T-helper 2 cell treated with Interferon-gamma antibody and Interleukin-4, amounts not matched to agents 5 μg/mL and 100 μg/mL, for 36 hours (primary cell): ENCODE results near the gene PGK2.

ENCODE experiments used
- DNase-seq: peaks from one replicate; pipeline ENCODE4 v3.0.0; 2021; ENCODE audit warnings: low spot score
- H3K27ac Mint-ChIP-seq: one replicate; pipeline ENCODE4 v1.8.0; 2021; ENCODE audit warnings: mild to moderate bottlenecking, mixed read lengths
- H3K27me3 Mint-ChIP-seq: one replicate; pipeline ENCODE4 v1.8.0; 2021; ENCODE audit warnings: low read depth, mixed read lengths
- H3K36me3 Mint-ChIP-seq: one replicate; pipeline ENCODE4 v1.8.0; 2021; ENCODE audit warnings: low read depth, mixed read lengths
- H3K4me1 Mint-ChIP-seq: one replicate; pipeline ENCODE4 v1.8.0; 2021; ENCODE audit warnings: low read depth, mixed read lengths
- H3K4me3 Mint-ChIP-seq: one replicate; pipeline ENCODE4 v1.8.0; 2022; ENCODE audit warnings: mild to moderate bottlenecking, moderate library complexity, mixed read lengths
- H3K9me3 Mint-ChIP-seq: one replicate; pipeline ENCODE4 v1.8.0; 2021; ENCODE audit warnings: mixed read lengths

PGK2 gene

DNA sequence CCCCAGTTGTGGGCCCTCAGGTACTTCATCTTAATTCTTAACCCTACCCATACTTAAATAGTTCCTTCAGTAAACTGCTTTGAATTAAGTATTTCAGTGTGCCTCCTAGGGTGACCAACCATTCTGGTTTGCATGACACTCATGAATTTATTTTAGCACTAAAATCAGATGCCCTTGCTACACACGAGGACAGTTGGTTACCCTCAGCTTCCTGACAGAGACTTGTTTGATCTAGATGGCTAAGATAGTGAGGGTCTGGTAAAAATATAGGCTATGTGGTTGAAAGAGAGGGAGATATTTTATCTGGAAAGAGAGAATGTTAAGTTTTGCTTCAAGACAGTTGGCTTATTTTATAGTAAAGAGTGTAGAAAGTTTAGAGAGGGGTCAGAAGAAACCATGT is 10.6 kb downstream of the PGK2 start:
- H3K36me3 Mint-ChIP-seq: no peaks in the 10 kb centered on the region
- no peaks in the 10 kb centered on the region for H3K9me3 Mint-ChIP-seq
- no peaks in the 10 kb centered on the region for H3K27me3 Mint-ChIP-seq
- no peak overlapping the region for H3K4me3 Mint-ChIP-seq
- no peaks in the 10 kb centered on the region for H3K4me1 Mint-ChIP-seq
- DNase-seq: no peak
- no peak overlapping the region for H3K27ac Mint-ChIP-seq

DNA sequence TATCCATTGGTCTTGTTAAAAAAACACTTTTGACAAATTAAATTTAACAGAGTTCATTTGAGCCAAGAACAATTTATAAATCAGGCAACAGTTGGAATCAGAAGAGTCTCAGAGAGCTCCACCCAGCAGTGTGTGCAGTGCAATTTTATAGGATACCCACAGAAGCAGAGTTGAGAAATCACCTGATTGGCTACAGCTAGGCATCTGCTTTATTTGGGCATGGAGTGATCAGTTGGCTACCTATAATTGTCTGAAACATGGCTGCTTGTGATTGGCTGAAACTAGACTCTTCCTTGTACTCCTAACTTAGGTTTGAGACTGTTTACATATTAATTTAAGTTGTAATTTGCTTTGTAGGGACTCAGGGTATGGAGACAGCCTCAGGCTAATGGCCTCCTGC is 12.0 kb downstream of the PGK2 start:
- Mint-ChIP-seq H3K4me1 (no peaks in the 10 kb centered on the region), H3K27ac (no peak overlapping the region), H3K36me3 (no peaks in the 10 kb centered on the region), H3K9me3 (peaks cover 4% of the 10 kb centered on the region), H3K4me3 (no peak overlapping the region), H3K27me3 (no peaks in the 10 kb centered on the region)
- DNase-seq: no peak

DNA sequence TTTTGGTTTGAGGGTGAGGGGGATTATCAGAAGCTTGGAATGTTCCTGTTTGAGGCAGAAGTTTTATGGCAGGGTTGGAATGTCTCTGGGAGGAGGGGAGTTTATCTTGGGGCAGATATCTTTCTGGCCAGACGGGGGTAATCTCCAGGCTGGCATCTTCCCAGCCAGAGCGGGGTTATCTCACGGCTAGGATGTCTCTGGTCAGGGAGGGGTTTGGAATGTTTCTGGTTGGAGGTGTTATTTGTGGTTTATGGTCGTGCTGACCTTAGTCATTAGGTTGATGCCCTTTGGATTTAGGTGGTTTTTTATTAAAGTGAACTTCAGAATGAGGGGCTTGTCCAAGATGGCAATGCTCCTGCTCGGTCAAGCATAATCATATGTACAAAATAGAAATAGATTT is 14.8 kb downstream of the PGK2 start:
- Mint-ChIP-seq H3K36me3 (no peaks in the 10 kb centered on the region), H3K4me1 (no peaks in the 10 kb centered on the region), H3K27ac (no peak overlapping the region), H3K4me3 (no peak overlapping the region), H3K9me3 (peaks cover 4% of the 10 kb centered on the region), H3K27me3 (no peaks in the 10 kb centered on the region)
- DNase-seq: no peak

DNA sequence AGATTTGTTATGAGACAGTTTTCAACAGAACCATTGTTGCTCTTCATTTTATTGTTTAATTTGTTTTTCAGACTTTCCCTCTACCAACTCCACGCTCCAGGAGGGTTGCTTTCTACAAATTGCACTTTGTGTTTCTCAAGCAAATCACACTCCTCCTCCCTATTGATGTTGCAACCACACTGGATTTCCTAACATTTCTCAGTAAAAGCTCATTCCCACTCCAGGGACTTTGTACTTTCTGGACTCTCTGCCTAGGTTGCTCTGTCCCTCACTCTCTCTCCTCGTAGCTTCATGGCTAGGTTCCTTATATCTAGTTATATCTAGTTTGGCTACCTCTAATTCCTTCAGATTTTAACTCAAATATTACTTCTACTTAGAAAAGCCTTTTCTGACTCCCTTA is 20.3 kb downstream of the PGK2 start:
- no peaks in the 10 kb centered on the region for H3K27me3 Mint-ChIP-seq
- no peak overlapping the region for H3K4me3 Mint-ChIP-seq
- no peaks in the 10 kb centered on the region for H3K4me1 Mint-ChIP-seq
- peaks cover 4% of the 10 kb centered on the region for H3K9me3 Mint-ChIP-seq
- no peak overlapping the region for H3K27ac Mint-ChIP-seq
- DNase-seq: no peak
- H3K36me3 Mint-ChIP-seq: no peaks in the 10 kb centered on the region

DNA sequence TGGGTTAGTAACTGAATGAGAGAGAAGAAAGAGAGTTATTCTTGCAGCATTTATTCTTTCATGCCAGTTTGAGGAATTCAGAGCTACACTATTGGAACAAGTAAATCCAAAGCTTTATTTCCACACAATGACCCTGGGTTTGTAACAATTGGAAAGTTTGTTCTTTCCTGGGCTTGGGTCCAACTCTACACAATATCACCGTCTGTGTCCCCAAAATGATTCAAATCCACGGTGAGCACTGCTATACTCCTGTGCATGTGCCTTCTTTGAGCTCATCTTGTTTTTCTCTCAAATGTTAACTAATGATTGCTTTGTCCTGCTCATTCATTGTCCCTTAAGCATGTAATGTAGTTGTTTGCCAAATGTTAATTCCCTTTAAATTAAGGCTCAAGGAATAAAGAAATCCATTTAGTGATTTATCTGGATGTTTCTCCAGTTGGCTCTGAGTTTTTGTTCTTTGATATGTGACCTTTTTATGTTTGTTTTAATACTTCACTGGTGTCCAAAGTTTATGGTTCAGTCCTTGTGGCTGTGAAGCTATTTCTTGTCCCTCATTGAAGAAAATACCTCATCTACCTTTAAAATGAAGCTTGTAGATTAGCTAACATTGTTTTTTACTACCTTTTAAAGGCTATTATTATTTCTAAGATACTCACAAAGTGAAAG is 22.4 kb downstream of the PGK2 start:
- H3K27ac Mint-ChIP-seq: no peak overlapping the region
- no peaks in the 10 kb centered on the region for H3K9me3 Mint-ChIP-seq
- H3K27me3 Mint-ChIP-seq: no peaks in the 10 kb centered on the region
- DNase-seq: no peak
- H3K4me3 Mint-ChIP-seq: no peak overlapping the region
- H3K36me3 Mint-ChIP-seq: no peaks in the 10 kb centered on the region
- H3K4me1 Mint-ChIP-seq: no peaks in the 10 kb centered on the region

DNA sequence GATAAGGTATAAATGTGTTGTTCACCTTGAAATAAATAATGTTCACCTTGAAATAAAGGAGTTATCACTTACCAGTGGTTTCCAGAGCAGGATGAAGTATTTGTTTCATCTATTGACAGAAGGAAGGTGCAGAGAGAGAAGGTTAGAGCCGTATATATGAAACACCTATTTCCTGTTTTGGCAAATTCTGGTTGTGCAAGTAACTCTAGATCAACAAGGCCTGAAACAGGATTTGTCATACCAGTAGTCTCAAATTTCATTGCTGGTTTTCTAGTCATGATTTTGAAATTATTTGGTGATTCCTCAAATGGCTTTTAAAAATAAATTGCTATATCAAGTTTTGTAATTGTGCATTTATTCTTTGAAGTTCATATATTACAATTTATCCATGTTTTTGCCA is 42.8 kb downstream of the PGK2 start, which contains the start of gene CRISP3:
Gene CRISP3 (minus strand): TSS at position 130 of the 400 bp plus-strand sequence. CDS start 21 bp downstream, at position 109.
- no peak for DNase-seq
- H3K27ac Mint-ChIP-seq: no peak within 1 kb of the TSS
- no peaks in the 10 kb centered on the region for H3K9me3 Mint-ChIP-seq
- H3K4me3 Mint-ChIP-seq: no peak within 1 kb of the TSS
- no peaks in the 10 kb centered on the region for H3K4me1 Mint-ChIP-seq
- H3K27me3 Mint-ChIP-seq: no peaks in the 10 kb centered on the region
- no peaks in the 10 kb centered on the region for H3K36me3 Mint-ChIP-seq

DNA sequence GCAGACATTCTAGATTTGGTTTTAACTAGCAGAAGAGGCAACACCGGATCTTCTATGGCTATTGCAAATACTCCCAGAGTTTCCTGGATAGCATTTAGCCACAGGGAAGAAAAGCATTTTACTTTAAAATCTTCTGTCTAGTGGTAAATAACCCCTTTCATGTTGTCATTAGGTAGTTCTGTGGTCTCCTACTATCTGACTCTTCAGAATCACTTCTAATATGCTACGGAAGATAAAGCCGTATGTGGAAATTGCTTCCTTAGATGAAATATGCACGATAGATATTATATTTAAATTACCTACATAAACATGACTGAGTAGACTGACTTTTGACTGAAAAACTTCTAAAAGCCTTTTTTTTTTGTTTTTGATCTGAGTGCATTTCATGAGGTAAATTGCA is 43.7 kb downstream of the PGK2 start:
- H3K4me3 Mint-ChIP-seq: no peak overlapping the region
- no peak for DNase-seq
- H3K9me3 Mint-ChIP-seq: no peaks in the 10 kb centered on the region
- H3K36me3 Mint-ChIP-seq: no peaks in the 10 kb centered on the region
- no peak overlapping the region for H3K27ac Mint-ChIP-seq
- no peaks in the 10 kb centered on the region for H3K27me3 Mint-ChIP-seq
- no peaks in the 10 kb centered on the region for H3K4me1 Mint-ChIP-seq

DNA sequence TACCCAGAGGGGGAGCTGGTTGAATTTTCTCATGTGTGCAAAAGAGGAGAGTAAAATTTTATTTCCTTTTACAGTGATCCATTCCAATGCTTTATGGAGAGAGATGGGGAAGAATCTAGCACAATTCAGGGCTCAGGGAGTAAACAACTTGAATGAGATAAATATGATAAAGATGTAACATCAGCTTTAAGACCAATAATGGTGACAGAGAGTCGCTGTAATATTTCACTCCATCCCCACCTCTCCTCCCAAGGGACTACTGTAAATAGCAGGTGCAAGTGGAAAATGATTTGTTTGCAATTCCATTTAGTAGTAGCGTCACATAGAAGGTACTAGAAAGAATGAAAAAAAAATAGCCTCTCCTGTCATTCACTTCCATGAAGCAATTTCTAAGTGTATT is 47.7 kb downstream of the PGK2 start:
- no peak for DNase-seq
- Mint-ChIP-seq H3K9me3 (no peaks in the 10 kb centered on the region), H3K36me3 (no peaks in the 10 kb centered on the region), H3K4me1 (no peaks in the 10 kb centered on the region), H3K27ac (no peak overlapping the region), H3K4me3 (no peak overlapping the region), H3K27me3 (no peaks in the 10 kb centered on the region)

DNA sequence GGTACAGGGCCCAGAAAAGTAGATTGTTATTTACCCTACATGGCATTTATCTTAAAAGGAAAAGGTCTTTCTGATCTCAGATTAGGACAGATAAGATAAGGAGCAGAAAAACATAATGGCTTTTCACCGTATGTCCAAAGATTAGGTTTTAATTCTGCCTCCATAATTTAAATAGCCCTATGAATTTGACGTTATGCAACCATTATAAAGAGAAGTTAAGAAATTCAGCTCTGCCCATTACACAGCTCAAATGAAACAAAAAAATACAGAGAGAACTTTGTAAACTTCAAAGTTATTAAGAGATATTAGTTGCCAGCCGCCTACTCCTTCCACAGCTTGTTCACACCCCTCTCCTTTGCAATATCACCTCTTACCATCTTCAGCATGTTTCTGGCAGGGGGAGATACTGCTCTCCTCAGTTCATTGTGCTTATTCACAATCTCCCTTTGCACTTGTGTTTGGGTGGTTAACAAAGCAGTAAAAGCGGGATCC is 51.0 kb downstream of the PGK2 start:
- H3K36me3 Mint-ChIP-seq: no peaks in the 10 kb centered on the region
- no peak overlapping the region for H3K27ac Mint-ChIP-seq
- H3K27me3 Mint-ChIP-seq: no peaks in the 10 kb centered on the region
- H3K9me3 Mint-ChIP-seq: no peaks in the 10 kb centered on the region
- H3K4me1 Mint-ChIP-seq: no peaks in the 10 kb centered on the region
- no peak overlapping the region for H3K4me3 Mint-ChIP-seq
- DNase-seq: no peak
